Loucy (cell line): ENCODE results near the gene PARVG.

ENCODE experiments used
- H2AFZ ChIP-seq: fragments of 200-600 bp; sonication (generic); 2 replicates; pipeline ENCODE4 v1.6.0; 2016; ENCODE audit warnings: antibody characterized with exemption, mild to moderate bottlenecking, low read length, moderate library complexity
- H3F3A ChIP-seq: fragments of 200-600 bp; 2 replicates; pipeline ENCODE4 v1.6.0; 2016; ENCODE audit warnings: antibody characterized with exemption, low read depth, mild to moderate bottlenecking
- H3K27me3 ChIP-seq: fragments of 200-600 bp; sonication (generic); 2 replicates; pipeline ENCODE4 v1.6.1; 2014; ENCODE audit warnings: low read length, mild to moderate bottlenecking; ENCODE audit not compliant: insufficient read depth, poor library complexity, severe bottlenecking
- H3K36me3 ChIP-seq: fragments of 200-600 bp; sonication (generic); 2 replicates; pipeline ENCODE4 v1.6.1; 2016; ENCODE audit warnings: low read length; ENCODE audit not compliant: insufficient read depth
- H3K4me1 ChIP-seq: fragments of 200-600 bp; sonication (generic); 2 replicates; pipeline ENCODE4 v1.5.1; 2014; ENCODE audit warnings: low read length, mild to moderate bottlenecking; ENCODE audit not compliant: insufficient read depth, poor library complexity, severe bottlenecking
- H3K4me2 ChIP-seq: fragments of 200-600 bp; sonication (generic); 2 replicates; pipeline ENCODE4 v1.6.0; 2014; ENCODE audit warnings: antibody characterized with exemption, low read length, low read depth, mild to moderate bottlenecking; ENCODE audit not compliant: poor library complexity, severe bottlenecking
- H3K4me3 ChIP-seq: fragments of 200-600 bp; sonication (generic); 2 replicates; pipeline ENCODE4 v1.5.1; 2014; ENCODE audit warnings: low read length, mild to moderate bottlenecking, mixed read lengths; ENCODE audit not compliant: poor library complexity, severe bottlenecking
- H3K79me2 ChIP-seq: fragments of 200-600 bp; sonication (generic); 2 replicates; pipeline ENCODE4 v1.6.1; 2014; ENCODE audit warnings: low read length; ENCODE audit not compliant: insufficient read depth
- H3K9ac ChIP-seq: fragments of 200-600 bp; sonication (generic); 2 replicates; pipeline ENCODE4 v1.6.0; 2014; ENCODE audit warnings: mild to moderate bottlenecking, low read depth, low read length, moderate library complexity; ENCODE audit not compliant: poor library complexity, severe bottlenecking
- H3K9me2 ChIP-seq: fragments of 200-600 bp; sonication (generic); replicated peaks from 2 replicates; pipeline ENCODE4 v1.6.1; 2016; ENCODE audit warnings: low read depth, low read length, mixed read lengths
- H3K9me3 ChIP-seq: fragments of 200-600 bp; sonication (generic); 2 replicates; pipeline ENCODE4 v1.6.1; 2014; ENCODE audit warnings: mild to moderate bottlenecking, antibody characterized with exemption, low read length, low read depth; ENCODE audit not compliant: insufficient read depth
- H4K20me1 ChIP-seq: fragments of 200-600 bp; sonication (generic); 2 replicates; pipeline ENCODE4 v1.6.0; 2014; ENCODE audit warnings: antibody characterized with exemption, low read length, mild to moderate bottlenecking; ENCODE audit not compliant: insufficient read depth, poor library complexity, severe bottlenecking
- CTCF ChIP-seq: fragments of 200-600 bp; sonication (generic); conservative IDR thresholded peaks from 2 replicates; pipeline ENCODE4 v1.5.1; 2014; ENCODE audit warnings: mild to moderate bottlenecking, antibody characterized with exemption, low read length
- EZH2phosphoT487 ChIP-seq: fragments of 200-600 bp; IDR thresholded peaks from 2 replicates; pipeline ENCODE4 v1.6.1; 2018; ENCODE audit warnings: antibody characterized with exemption, mild to moderate bottlenecking, moderate library complexity, borderline replicate concordance

The PARVG gene

GRCh38 chr22:44162960-44163359 is 17.8 kb upstream of the PARVG start:
- no peak overlapping the region for H3K9ac ChIP-seq
- peaks cover 6% of the 10 kb centered on the region for H3K4me1 ChIP-seq
- TF ChIP-seq EZH2phosphoT487 (no peak), CTCF (no peak)
- H3K4me3 ChIP-seq = no peak overlapping the region
- no peaks in the 10 kb centered on the region for H3K9me2 ChIP-seq
- H3K79me2 ChIP-seq = no peaks in the 10 kb centered on the region
- no peaks in the 10 kb centered on the region for H3K27me3 ChIP-seq
- no peak overlapping the region for H3K4me2 ChIP-seq
- no peak overlapping the region for H2AFZ ChIP-seq
- no peaks in the 10 kb centered on the region for H4K20me1 ChIP-seq
- no peaks in the 10 kb centered on the region for H3K36me3 ChIP-seq
- no peaks in the 10 kb centered on the region for H3F3A ChIP-seq
- no peaks in the 10 kb centered on the region for H3K9me3 ChIP-seq

- no peak overlapping the region for H2AFZ ChIP-seq
- H3K4me3 ChIP-seq = no peak overlapping the region
- H3K79me2 ChIP-seq = no peaks in the 10 kb centered on the region
- H3K9me2 ChIP-seq = no peaks in the 10 kb centered on the region
- H3K9me3 ChIP-seq = no peaks in the 10 kb centered on the region
- no peak overlapping the region for H3K9ac ChIP-seq
- H3K36me3 ChIP-seq = no peaks in the 10 kb centered on the region
- TF ChIP-seq CTCF (no peak), EZH2phosphoT487 (no peak)
- H4K20me1 ChIP-seq = no peaks in the 10 kb centered on the region
- H3F3A ChIP-seq = no peaks in the 10 kb centered on the region
- H3K4me1 ChIP-seq = peaks cover 6% of the 10 kb centered on the region
- no peak overlapping the region for H3K4me2 ChIP-seq
- H3K27me3 ChIP-seq = no peaks in the 10 kb centered on the region
These were observed 17.2 kb upstream of the PARVG start for GRCh38 chr22:44163536-44163935.

- H3K79me2 ChIP-seq = no peaks in the 10 kb centered on the region
- no peaks in the 10 kb centered on the region for H4K20me1 ChIP-seq
- H3F3A ChIP-seq = no peaks in the 10 kb centered on the region
- TF ChIP-seq EZH2phosphoT487 = no peak
- TF ChIP-seq CTCF = no peak
- no peaks in the 10 kb centered on the region for H3K36me3 ChIP-seq
- H3K4me2 ChIP-seq = no peak overlapping the region
- no peak overlapping the region for H2AFZ ChIP-seq
- H3K9ac ChIP-seq = no peak overlapping the region
- H3K9me2 ChIP-seq = no peaks in the 10 kb centered on the region
- H3K4me3 ChIP-seq = no peak overlapping the region
- H3K4me1 ChIP-seq = peaks cover 6% of the 10 kb centered on the region
- no peaks in the 10 kb centered on the region for H3K9me3 ChIP-seq
- no peaks in the 10 kb centered on the region for H3K27me3 ChIP-seq
These were observed 16.7 kb upstream of the PARVG start for GRCh38 chr22:44164031-44164430.
